Right renal pelvis (tissue), 4 donors: ENCODE measurements around the gene NPAT. TPM values are rescaled to one million over a fixed set of nuclear protein-coding genes. Genes with fewer than 3 reads are reported as not detected.

Experiments used
- DNase-seq, 4 donors: peaks; one replicate each; pipeline ENCODE4 v3.0.0-alpha.2; 2013; ENCODE audit warnings: low read depth in 4 of 4, low spot score in 3 of 4, missing footprints in 1 of 4
- polyA plus RNA-seq, 4 donors: library from polyadenylated mRNA; unstranded; fragments of 120-200 nt; gene quantifications; one replicate each; pipeline ENCODE4 v1.2.1, GENCODE V29; 2013; ENCODE audit not compliant: insufficient read length in 4 of 4

The NPAT gene
- 10 to 100 TPM; 15.7 to 21.5 (median 20.0) TPM for polyA plus RNA-seq

GRCh38 chr11:108222574-108223347 is at the start of gene NPAT, which contains the start of gene ATM:
Gene NPAT (minus strand): TSS chr11:108222638. CDS start chr11:108222536, 102 bp downstream.
Gene ATM (plus strand): TSS chr11:108223067. CDS start chr11:108227625, 4,558 bp downstream.
- DNase-seq = peak; percentile 96 to 98 (median 98)

GRCh38 chr11:108269583-108269982 is 47.1 kb upstream of the NPAT start:
- DNase-seq = no peak

- no peak for DNase-seq
These were observed 30.7 kb upstream of the NPAT start for GRCh38 chr11:108253176-108253575.

GRCh38 chr11:108246885-108247284 is 24.4 kb upstream of the NPAT start:
- no peak for DNase-seq

GRCh38 chr11:108246308-108246707 is 23.9 kb upstream of the NPAT start:
- no peak for DNase-seq

- DNase-seq = no peak
These were observed 20.0 kb upstream of the NPAT start for GRCh38 chr11:108242422-108242821.

- no peak for DNase-seq
These were observed 19.0 kb upstream of the NPAT start for GRCh38 chr11:108241330-108242037.

- no peak for DNase-seq
These were observed 16.6 kb upstream of the NPAT start for GRCh38 chr11:108239076-108239475.

- no peak for DNase-seq
These were observed 14.6 kb upstream of the NPAT start for GRCh38 chr11:108237058-108237481.

GRCh38 chr11:108235633-108236032 is 13.2 kb upstream of the NPAT start:
- DNase-seq = no peak

- DNase-seq = no peak
These were observed 12.8 kb upstream of the NPAT start for GRCh38 chr11:108235192-108235591.

- DNase-seq = no peak
These were observed 11.0 kb upstream of the NPAT start for GRCh38 chr11:108233277-108233945.

- no peak for DNase-seq
These were observed 5.8 kb upstream of the NPAT start for GRCh38 chr11:108228251-108228650.

GRCh38 chr11:108226036-108226435 is 3.6 kb upstream of the NPAT start:
- DNase-seq = no peak

- no peak for DNase-seq
These were observed 2.7 kb upstream of the NPAT start for GRCh38 chr11:108224911-108225786.

GRCh38 chr11:108224366-108224765 is 1.9 kb upstream of the NPAT start:
- no peak for DNase-seq

- no peak for DNase-seq
These were observed 1.1 kb upstream of the NPAT start for GRCh38 chr11:108223348-108224149.

GRCh38 chr11:108221911-108222573 is 396 bp downstream of the NPAT start:
- no peak for DNase-seq

GRCh38 chr11:108221371-108221770 is 1.1 kb downstream of the NPAT start:
- no peak for DNase-seq
